AG04450 (cell line): ENCODE data around the gene CLIC3. TPM values are rescaled to one million over a fixed set of nuclear protein-coding genes. Genes with fewer than 3 reads are reported as not detected.

Source experiments
- CTCF ChIA-PET: fragments of 300-600, 350-600 bp; formaldehyde crosslinking; extraction: SDS; loops from one replicate; lab custom pipeline; 2022; ENCODE audit warnings: antibody characterized with exemption, inconsistent platforms; lab: Charles Lee
- POLR2A ChIA-PET: fragments of 350-600 bp; formaldehyde crosslinking; extraction: SDS; loops from one replicate; lab custom pipeline; 2021; ENCODE audit warnings: antibody characterized with exemption, inconsistent platforms; lab: Yijun Ruan, JAX
- DNase-seq: peaks from one replicate; pipeline ENCODE4 v3.0.0-alpha.2; 2011; ENCODE audit warnings: low read depth, low spot score
- H3K27ac ChIP-seq: one replicate; pipeline ENCODE4 v1.5.1; 2012; ENCODE audit warnings: low read depth, low read length, control low read depth
- H3K27me3 ChIP-seq: one replicate; pipeline ENCODE4 v1.6.0; 2012; ENCODE audit warnings: low read length; ENCODE audit not compliant: control insufficient read depth, insufficient read depth
- H3K4me3 ChIP-seq: 2 replicates; pipeline ENCODE4 v1.5.1; 2011; ENCODE audit warnings: mild to moderate bottlenecking, low read depth, low read length, control low read depth
- H3K9me3 ChIP-seq: 2 replicates; pipeline ENCODE4 v1.5.1; 2012; ENCODE audit warnings: low read length; ENCODE audit not compliant: control insufficient read depth, insufficient read depth
- polyA plus RNA-seq: library from polyadenylated mRNA; depleted of rRNA; stranded (reverse); fragments of >200 nt; gene quantifications from 2 replicates; pipeline ENCODE4 v1.2.3, GENCODE V29; 2011
- TF ChIP-seq, protein P1 (sequence below): IDR thresholded peaks from 2 replicates; pipeline ENCODE4 v1.5.1; 2011; ENCODE audit warnings: low read depth, low read length, control low read depth, inconsistent platforms

The CLIC3 gene
- polyA plus RNA-seq, 1 experiment: 0.42 TPM

DNA sequence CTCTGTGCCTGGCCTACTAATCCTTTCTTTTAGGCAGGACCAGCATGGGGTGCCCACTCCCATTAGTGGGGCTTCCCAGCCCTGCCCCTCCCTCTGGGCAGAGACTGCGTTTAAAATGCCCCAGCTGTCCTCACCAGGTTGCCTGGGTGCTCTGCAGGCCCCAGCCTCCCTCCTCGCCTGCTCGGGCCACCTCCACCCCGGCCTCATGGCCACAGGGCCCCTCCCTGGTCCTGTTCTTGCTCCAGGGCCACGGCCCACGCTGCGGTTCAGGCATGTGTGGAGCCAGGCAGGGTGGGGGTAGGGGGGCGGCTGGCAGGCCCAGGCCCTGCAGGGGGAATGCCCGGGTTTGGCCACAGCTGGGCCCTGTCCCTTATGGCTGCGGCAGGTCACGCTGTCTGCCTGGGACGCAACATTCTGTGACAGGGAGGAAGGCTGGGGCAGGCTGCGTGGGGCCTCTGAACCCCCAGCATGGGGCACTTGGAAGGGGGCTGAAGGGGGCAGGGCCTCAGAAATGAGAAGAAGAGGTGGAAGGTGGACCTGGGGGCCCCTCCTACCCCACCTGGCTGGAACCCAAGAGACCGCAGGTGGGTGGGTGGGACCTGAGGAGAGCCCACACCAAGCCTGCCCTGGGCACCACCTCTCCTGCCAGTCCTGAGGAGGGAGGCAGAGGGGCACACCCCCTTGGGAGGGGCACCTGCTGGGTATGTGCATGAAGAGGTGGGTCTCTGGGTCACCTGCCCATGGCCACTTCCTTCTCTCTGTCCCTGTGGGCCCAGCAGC is 44.6 kb downstream of the CLIC3 start, which contains the start of gene LCN12:
LCN12 (plus strand) TSS at position 733 of the 780 bp plus-strand sequence. CDS start 55 bp downstream, outside the sequence.
- TF ChIP-seq, protein P1, sequence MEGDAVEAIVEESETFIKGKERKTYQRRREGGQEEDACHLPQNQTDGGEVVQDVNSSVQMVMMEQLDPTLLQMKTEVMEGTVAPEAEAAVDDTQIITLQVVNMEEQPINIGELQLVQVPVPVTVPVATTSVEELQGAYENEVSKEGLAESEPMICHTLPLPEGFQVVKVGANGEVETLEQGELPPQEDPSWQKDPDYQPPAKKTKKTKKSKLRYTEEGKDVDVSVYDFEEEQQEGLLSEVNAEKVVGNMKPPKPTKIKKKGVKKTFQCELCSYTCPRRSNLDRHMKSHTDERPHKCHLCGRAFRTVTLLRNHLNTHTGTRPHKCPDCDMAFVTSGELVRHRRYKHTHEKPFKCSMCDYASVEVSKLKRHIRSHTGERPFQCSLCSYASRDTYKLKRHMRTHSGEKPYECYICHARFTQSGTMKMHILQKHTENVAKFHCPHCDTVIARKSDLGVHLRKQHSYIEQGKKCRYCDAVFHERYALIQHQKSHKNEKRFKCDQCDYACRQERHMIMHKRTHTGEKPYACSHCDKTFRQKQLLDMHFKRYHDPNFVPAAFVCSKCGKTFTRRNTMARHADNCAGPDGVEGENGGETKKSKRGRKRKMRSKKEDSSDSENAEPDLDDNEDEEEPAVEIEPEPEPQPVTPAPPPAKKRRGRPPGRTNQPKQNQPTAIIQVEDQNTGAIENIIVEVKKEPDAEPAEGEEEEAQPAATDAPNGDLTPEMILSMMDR: no peak
- CTCF ChIA-PET: interaction anchor here (1.4 kb wide), 1 partner anchor 84 kb away, joined by 6 read pairs; no protein-coding TSS in a partner anchor
- no peak for DNase-seq
- Histone ChIP-seq H3K4me3 (no peak within 1 kb of the TSS), H3K9me3 (no peaks in the 10 kb centered on the region; the same call in 1 of the 2 replicates), H3K27ac (no peak within 1 kb of the TSS), H3K27me3 (peaks cover 8% of the 10 kb centered on the region)
- POLR2A ChIA-PET: no interaction called here

DNA sequence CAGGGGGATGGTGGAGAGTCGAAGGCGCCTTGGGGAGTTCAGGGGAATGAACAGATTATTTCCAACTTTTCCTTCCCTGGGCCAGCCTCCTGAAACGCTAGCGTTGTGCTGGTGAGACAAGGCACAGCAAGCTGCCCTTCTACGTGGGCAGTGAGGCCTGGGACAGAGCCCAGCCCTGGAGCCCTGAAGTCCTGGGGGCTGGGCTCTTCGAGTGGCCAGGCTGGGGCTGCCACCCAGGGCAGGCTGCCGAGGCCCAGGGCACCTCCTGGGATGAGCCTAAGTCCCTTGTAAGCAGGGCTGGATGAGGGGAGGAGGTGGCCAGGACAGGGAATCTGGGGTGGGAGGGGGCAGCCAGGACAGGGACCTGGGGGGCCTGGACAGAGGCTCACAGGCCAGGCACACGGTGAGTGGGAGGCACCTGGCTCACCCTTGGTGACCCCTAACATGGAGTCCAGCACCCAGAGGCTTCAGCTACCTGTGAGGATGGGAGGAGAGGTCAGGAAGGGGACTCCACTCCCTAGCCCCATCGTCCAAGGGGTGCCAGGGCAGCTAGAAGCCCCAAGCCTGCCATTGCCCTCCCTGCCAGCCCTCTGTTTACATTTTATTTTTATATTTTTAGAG is 45.6 kb downstream of the CLIC3 start:
- Histone ChIP-seq H3K9me3 (no peaks in the 10 kb centered on the region; the same call in 1 of the 2 replicates), H3K4me3 (peak overlapping the region; percentile 65), H3K27ac (no peak overlapping the region), H3K27me3 (peaks cover 3% of the 10 kb centered on the region)
- CTCF ChIA-PET: no interaction called here
- no peak for DNase-seq
- POLR2A ChIA-PET: no interaction called here
- TF ChIP-seq, protein P1: no peak

DNA sequence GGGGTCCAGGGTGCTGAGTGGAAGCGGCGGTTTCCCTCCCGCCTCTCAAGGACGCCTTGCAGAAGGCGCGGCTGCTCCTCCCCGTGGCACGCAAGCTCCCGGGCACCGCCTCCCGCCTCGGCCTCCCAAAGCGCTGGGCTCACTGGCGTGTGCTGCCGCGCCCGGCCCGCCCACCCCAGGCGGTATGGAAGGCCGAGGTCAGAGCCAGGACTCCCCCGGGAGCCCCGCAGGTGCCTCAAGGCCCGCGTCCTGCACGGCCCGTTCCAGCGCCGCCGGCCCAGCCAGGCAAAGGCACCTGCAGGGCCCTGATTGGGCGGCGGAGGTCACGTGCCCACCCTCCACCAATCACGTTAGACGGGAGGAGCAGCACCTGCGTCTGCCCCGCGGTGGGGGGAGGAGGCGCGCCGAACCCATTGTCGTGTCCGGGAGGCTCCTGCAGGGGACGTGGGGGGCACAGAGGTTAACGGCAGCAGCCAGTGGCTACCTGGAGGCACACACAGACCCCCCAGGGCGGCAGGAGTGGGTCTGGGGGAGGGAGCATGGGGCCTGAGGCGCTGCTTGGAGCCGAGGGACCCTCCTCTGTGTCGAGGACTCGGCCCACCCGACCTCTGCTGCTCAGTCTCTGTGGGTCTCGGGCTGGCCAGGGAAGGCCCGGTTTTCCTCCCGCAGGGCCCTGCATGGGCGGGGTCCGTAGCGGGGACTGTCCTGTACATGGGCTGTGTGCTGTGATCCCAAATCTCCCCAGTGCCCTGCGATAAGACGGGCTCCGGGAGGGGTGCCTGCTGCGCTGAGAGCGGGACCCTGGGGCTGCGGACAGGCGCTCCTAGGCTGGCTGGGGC is 46.3 kb downstream of the CLIC3 start:
- DNase-seq: peak; percentile 38
- ChIA-PET CTCF (interaction anchor here (0.7 kb wide), 1 partner anchor 85 kb away, joined by 5 read pairs; no protein-coding TSS in a partner anchor), POLR2A (interaction anchor here (0.6 kb wide), 1 partner anchor 446 kb away, joined by 3 read pairs; no protein-coding TSS in a partner anchor)
- Histone ChIP-seq H3K9me3 (no peaks in the 10 kb centered on the region; the same call in 1 of the 2 replicates), H3K27ac (no peak overlapping the region), H3K4me3 (peak overlapping the region; percentile 65), H3K27me3 (peaks cover 3% of the 10 kb centered on the region)
- TF ChIP-seq, protein P1: no peak

DNA sequence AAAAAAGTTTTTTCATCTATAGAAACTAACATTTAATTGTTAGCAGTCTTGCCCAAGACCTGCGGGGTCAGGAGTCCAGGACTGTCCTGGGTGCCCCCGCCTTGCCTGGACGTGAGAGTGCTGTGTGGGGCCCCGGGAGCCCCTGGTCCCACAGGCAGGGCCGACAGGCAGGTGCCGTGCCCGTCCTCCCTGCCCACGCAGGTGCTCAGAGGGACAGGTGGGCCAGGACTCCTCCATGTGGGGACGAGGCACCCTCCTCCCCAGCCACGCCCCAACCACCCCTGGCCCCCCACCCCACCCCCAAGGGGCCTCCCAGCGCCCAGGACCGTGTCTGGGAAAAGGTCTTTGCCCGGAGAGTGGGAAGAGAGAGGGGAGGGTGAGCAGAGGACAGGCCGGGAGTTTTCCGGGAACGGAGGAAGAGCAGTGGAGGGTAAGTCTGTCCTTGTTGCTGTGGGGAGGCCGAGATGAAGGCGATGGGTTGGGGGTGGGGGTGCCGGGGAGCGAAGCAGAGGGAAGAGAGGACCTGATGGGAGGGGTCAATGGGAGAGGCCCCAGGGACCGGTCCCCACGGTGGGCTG is 47.0 kb downstream of the CLIC3 start:
- Histone ChIP-seq H3K4me3 (peak overlapping the region; percentile 65), H3K9me3 (no peaks in the 10 kb centered on the region; the same call in 1 of the 2 replicates), H3K27ac (no peak overlapping the region), H3K27me3 (no peaks in the 10 kb centered on the region)
- CTCF ChIA-PET: interaction anchor here (0.7 to 4.0 kb wide), 2 partner anchors 86 to 87 kb away, joined by 5 to 105 read pairs; no protein-coding TSS in a partner anchor
- POLR2A ChIA-PET: interaction anchor here (0.6 kb wide), 1 partner anchor 446 kb away, joined by 3 read pairs; no protein-coding TSS in a partner anchor
- DNase-seq: no peak
- TF ChIP-seq, protein P1: no peak
